Stimulated activated CD4-positive, alpha-beta T cell treated with anti-CD3 and anti-CD28 coated beads, Interleukin-1b, Interleukin-23, amount 100 ng/mL, for 24 hours (primary cell): ENCODE data around the gene REV1.
"Not testable (repeated sequence)": the region's sequence is repeated elsewhere in the genome, so short reads cannot be mapped to it uniquely, and the experiment has no call there.

ENCODE experiments used
- DNase-seq, 4 experiments: peaks; one replicate each; pipeline ENCODE4 v3.0.0-alpha.2; 2020; ENCODE audit warnings: low read depth in 4 of 4, low spot score in 1 of 4

The REV1 gene

DNA sequence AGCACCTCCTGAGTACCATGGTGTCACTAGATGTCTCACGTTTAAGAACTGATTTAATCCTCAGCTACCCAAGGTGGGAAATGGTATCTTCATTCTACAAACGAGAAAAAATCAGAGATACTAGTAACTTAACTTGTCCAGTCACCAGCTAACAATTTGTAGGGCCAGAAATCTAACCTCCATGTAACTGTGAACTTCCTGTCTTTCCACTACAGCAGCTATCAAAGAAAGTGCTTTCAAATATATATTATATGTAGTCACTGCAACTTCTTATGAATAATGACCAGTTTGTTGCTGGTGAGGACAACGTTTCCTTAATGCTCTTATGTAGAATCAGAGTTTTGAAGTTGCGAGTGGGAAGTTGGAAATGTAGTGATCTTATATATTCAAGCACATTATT, 1.9 kb downstream of the REV1 start:
- no peak for DNase-seq

- DNase-seq: no peak
These were observed 4.0 kb downstream of the REV1 start for GRCh38 chr2:99485824-99486223.

DNA sequence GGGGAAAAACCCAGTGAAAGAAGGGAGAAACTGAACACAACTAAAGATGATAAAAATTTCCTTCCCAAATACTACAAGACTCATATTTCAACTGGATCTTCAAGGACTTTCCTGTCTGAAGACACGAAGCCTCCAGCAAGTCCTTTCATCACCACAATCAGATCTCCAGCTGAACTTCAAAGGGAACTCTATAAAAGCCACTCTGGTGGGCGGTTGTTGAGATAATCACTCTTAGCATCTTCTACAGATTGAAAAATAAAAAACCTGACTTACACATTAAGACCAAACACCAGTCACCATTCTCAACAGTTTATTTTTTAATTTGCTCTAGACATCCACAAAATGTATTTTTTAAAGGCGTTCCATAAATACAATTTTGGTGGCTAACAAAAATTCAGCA, 4.4 kb downstream of the REV1 start:
- DNase-seq: no peak

GRCh38 chr2:99484205-99484604, 5.6 kb downstream of the REV1 start:
- DNase-seq: no peak

DNA sequence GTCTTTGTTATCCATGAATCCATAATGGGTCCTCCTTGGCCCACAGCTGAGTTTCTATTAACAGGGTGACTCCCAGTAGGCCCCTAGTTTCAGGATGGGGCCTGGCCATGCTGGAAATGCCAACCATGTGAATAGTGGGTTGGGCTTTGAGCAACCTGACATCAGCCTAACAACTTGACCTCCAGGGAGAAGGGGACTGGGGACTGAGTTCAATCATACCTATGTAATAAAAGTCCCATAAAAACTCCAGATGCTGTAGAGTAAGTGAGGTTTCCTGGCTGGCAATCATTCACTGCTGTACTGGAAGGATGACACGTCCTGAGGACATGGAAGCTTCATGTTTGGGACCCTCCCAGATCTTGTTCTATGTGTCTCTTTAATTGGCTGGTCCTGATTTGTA, 7.9 kb downstream of the REV1 start:
- no peak for DNase-seq

- DNase-seq: no peak
These were observed 8.3 kb downstream of the REV1 start for GRCh38 chr2:99481527-99481926.

DNA sequence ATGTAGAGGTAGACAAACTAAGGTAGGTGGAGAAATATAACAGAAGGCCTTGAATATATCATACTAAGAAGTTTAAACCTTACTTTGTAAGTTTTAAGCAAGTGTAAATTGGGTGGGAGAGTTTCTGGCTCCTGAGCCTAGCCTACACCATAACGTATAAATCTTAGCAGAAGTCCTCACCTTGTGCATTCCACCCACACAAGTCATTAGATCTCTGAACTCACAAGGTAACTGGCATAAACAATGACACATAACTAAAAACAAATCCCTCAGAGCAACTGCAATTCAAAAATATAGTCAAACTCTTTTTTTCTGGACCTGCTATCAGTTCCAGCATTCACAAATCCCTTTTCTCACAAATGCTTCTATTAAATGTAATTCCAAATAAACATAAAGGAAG, 9.4 kb downstream of the REV1 start:
- no peak for DNase-seq

- DNase-seq: no peak
These were observed 11.2 kb downstream of the REV1 start for GRCh38 chr2:99478632-99479031.

GRCh38 chr2:99477054-99477453, 12.8 kb downstream of the REV1 start:
- no peak for DNase-seq

DNA sequence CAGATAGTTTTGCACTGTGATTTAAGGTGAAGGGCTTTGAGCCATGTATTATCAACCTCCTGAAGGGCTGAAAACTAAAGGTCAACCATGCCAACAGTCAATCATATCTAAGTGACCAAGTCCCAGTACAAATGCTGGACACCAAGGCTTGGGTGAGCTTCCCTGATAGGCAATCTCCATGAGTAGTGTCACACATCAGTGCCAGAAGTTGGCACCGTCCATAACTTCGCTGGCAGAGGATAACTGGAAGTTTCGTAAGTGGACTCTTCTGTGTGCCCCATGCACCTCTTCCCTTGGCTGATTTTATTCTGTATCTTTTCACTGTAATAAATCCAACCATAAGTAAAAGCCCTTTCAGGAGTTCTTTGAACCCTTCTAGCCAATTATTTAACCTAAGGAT, 13.2 kb downstream of the REV1 start:
- no peak for DNase-seq

GRCh38 chr2:99475095-99475494, 14.7 kb downstream of the REV1 start:
- DNase-seq: not testable (repeated sequence)

DNA sequence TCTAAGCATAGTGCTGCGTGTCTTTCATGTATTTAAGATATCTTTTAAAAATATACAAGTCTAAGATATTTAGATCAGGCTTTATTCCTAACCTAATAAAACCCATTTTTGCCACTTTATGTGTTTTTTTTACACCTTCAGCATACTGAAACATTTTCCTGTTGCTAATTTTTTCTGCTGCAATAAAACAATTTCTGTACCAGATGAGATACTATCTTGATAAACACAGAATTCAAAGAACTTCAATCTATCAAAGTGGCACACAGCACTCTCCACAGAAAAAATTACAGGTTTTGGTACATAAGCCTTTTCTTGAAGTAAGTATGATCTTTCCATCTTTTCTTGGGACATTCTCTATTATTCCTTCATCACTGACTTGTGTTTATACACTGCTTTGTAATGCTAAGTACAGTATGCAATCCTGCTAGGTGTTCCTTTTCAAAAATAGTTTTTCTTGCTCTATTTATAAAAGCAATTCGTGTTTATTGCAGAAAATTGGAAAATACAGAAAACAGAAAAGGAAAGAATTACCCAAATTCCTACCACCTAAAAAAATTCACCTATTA, 16.2 kb downstream of the REV1 start:
- DNase-seq: no peak

DNA sequence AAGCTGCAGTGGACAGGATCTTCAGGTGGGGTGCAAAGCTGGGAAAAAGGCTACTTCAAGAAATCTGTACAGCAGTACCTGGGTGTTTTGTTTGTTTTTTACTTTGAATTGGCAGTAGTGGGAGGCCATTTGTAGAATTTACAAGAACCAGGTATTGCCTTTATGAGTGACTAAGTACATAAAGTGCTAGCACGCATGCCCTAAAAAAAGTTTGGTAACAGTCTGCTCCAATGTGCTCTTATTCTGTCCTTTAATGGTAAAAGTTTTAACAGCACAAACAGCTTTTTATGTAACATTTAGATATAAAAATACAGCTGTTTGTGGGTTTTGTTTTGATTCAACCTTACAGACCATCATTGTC, 17.2 kb downstream of the REV1 start:
- no peak for DNase-seq

GRCh38 chr2:99471654-99472599, 17.9 kb downstream of the REV1 start:
- no peak for DNase-seq

- DNase-seq: no peak
These were observed 18.9 kb downstream of the REV1 start for GRCh38 chr2:99470957-99471356.

GRCh38 chr2:99470459-99470858, 19.4 kb downstream of the REV1 start:
- DNase-seq: not testable (repeated sequence)

DNA sequence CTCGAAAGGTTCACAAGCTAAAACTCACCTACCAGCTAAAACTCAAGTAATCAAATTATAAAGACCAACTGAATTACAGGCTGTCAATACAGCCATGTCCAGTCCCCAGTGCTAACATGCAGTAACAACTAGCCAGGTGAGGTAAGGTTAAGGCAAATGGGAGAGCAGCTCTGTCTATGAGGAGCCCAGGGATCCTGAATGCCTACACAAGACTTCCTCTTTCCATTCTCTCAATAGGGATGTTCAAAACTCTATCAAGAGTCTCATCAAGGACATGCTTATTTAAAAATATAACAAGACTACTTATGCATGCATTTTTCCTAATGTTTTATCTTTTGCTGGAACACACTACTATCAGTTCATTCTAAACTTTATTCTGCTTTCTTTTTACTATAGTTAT, 20.4 kb downstream of the REV1 start:
- no peak for DNase-seq

DNA sequence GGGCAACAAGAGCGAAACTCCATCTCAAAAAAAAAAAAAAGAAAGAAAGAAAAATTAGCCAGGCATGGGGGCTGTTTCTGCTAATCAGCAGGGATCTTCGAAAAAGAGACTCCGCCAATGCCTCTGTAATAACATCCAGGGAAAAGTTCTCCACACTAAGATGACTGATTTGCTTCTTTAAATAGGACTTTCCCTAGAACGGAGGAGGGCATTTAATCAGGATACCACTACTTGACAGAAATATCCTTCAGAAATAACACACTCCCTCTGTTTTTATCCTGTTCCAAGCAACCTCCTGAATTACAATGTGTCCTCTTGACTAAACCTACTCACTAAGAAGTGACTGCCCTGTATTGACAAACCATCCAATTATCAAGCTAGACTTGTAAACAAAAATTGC, 21.7 kb downstream of the REV1 start:
- DNase-seq: no peak

GRCh38 chr2:99467390-99467789, 22.4 kb downstream of the REV1 start:
- DNase-seq: no peak

- no peak for DNase-seq
These were observed 27.9 kb downstream of the REV1 start for GRCh38 chr2:99461828-99462483.

DNA sequence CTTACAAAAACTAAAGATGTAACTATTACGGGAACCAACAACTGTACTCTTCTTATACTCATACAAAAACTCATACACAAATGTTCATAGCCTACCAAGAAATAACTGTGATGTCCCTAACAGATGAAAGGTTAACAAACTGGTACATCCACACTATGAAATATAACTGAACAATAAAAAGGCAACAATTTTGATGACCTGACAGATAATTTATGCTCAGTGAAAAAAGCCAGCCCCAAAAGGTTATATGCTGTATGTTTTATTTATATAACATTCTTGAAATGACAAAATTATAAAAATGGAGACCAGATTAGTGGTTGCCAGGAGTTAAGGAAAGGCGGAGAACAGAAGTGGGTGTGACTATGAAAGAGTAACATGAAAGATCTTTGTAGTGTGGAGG, 31.3 kb downstream of the REV1 start:
- DNase-seq: no peak

DNA sequence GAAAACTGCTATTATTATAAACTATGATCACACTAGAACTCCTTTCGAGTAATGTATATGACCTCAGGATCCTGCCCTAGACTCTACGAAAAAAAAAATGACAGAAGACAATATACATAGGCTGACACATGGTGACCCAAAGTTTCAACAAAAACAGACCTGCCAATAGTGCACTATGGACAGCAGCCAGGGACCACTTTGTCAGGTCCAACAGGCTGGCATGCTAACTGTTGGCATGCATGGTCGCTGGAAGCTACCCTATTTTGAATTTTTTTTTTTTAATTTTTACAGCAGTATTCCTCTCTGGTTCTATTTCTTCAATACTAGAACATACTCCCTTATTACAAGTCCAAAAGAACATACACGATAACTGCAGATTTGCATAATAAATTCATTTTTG, 38.1 kb downstream of the REV1 start:
- no peak for DNase-seq
